ENCODE measurements around the gene MSANTD1. TPM values are rescaled to one million over a fixed set of nuclear protein-coding genes. Genes with fewer than 3 reads are reported as not detected.

Gene MSANTD1
- 0.88 and 1.2 TPM in 2 replicates for total RNA-seq
- polyA plus RNA-seq, result 0.14 and 0.18 TPM in 2 replicates
- polyA plus RNA-seq (2011; cell fraction: cytosol; rRNA removed), result 0.05 and 0.06 TPM in 2 replicates
- polyA plus RNA-seq (2011; cell fraction: nucleus; rRNA removed), result 1.4 TPM in 2 replicates
- 0.15 and 0.18 TPM in 2 replicates for polyA plus RNA-seq (2012)
- polyA minus RNA-seq, result 0.78 and 1.1 TPM in 2 replicates
- polyA minus RNA-seq (2011; cell fraction: cytosol; rRNA and poly(A)+ RNA removed), result not detected
- polyA minus RNA-seq (2011; cell fraction: nucleus; rRNA and poly(A)+ RNA removed), result 1.9 and 3.9 TPM in 2 replicates
- percentile 28 among the genes with signal in this experiment for Bru-seq, nascent RNA
- percentile 49 among the genes with signal in this experiment for BruChase-seq, experiment 1, labeled RNA remaining after a 6-hour chase
- BruChase-seq, experiment 2, labeled RNA remaining after a 2-hour chase, result percentile 34 among the genes with signal in this experiment
- long read RNA-seq, result 0 reads

GRCh38 chr4:3248811-3249661 lies at the start of gene MSANTD1:
MSANTD1 (plus strand) TSS chr4:3249159; CDS start chr4:3249223, 64 bp downstream.
- Histone ChIP-seq H3K4me1 (ENCODE audit: control insufficient read depth, extremely low read depth, insufficient read depth, low read length) (no peaks in the 10 kb centered on the region), H3K9me1 (replicated peaks; ENCODE audit: control insufficient read depth, extremely low read depth, insufficient read depth, low read length) (no peaks in the 10 kb centered on the region), H3K36me3 (ENCODE audit: control insufficient read depth in 2 of 2, extremely low read depth in 1 of 2, insufficient read depth in 2 of 2, low read length in 2 of 2) (no peaks in the 10 kb centered on the region), H3K9me3 (replicated peaks; ENCODE audit: control insufficient read depth, insufficient read depth, low read length) (no peaks in the 10 kb centered on the region), H3K9ac (replicated peaks; ENCODE audit: extremely low read depth, insufficient read depth, low read length) (no peak within 1 kb of the TSS), H3K4me3 (replicated peaks in 1 of 3; ENCODE audit: insufficient read depth in 1 of 3, low read depth in 1 of 3, low read length in 3 of 3) (no peak within 1 kb of the TSS), H3K27me3 (ENCODE audit: control insufficient read depth in 2 of 2, insufficient read depth in 2 of 2, low read length in 2 of 2) (no peaks in the 10 kb centered on the region), H3K79me2 (ENCODE audit: control insufficient read depth, insufficient read depth, low read length) (no peaks in the 10 kb centered on the region), H2AFZ (ENCODE audit: low read depth, low read length) (no peak within 1 kb of the TSS), H3K4me2 (ENCODE audit: insufficient read depth, low read length) (no peak within 1 kb of the TSS), H4K20me1 (replicated peaks; ENCODE audit: control insufficient read depth, extremely low read depth, insufficient read depth, low read length) (no peaks in the 10 kb centered on the region), H3K27ac (ENCODE audit: insufficient read depth, low read depth, low read length) (no peak within 1 kb of the TSS)
- POLR2A ChIA-PET, result no interaction called here
- TF ChIP-seq MYC (IDR thresholded peaks at IDR 0.05; ENCODE audit: low read depth, low read length), result no peak
- no peak for TF ChIP-seq JUN (IDR thresholded peaks at IDR 0.05; ENCODE audit: borderline replicate concordance, insufficient read depth, insufficient read length, low read depth)
- TF ChIP-seq GATA2 (IDR thresholded peaks at IDR 0.05; ENCODE audit: insufficient read depth, insufficient read length, low read depth, low read length), result no peak
- FAIRE-seq (no peak), DNase-seq (ENCODE audit: low read depth, low spot score) (no peak)
- dilution Hi-C loops (cut with MboI; ENCODE audit: extremely low pct_ligation_motif_present, low sequenced_read_pairs), result no loop called here
- intact Hi-C loops (cut with micrococcal nuclease), result loop anchor here (10.0 kb wide), 1 partner anchor 176 kb away; no protein-coding TSS in a partner anchor
- CTCF ChIA-PET, result interaction anchor here (1.0 to 1.3 kb wide), 2 partner anchors 10 to 67 kb away, joined by 3 read pairs; no protein-coding TSS in a partner anchor
- no TSS peak for BruUV-seq (replicated peaks)
